Cardiac fibroblast (primary cell): Measurements from ENCODE around the gene COL27A1.
A peak's percentile ranks its signal among the peaks of the same experiment; 100 is the strongest.

Experiments
- DNase-seq, 2 donors: peaks; one replicate each; pipeline versions ENCODE4 v3.0.0 to v3.0.0-alpha.2; 2010; ENCODE audit warnings: low read depth in 2 of 2
- H3K4me3 ChIP-seq, 2 donors: replicated peaks in 1 of 2; 1 replicate in 1 of 2; 2 replicates in 1 of 2; pipeline ENCODE4 v1.5.1; 2011; ENCODE audit warnings: low read depth in 2 of 2, low read length in 2 of 2, mild to moderate bottlenecking in 2 of 2, moderate library complexity in 1 of 2
- TF ChIP-seq, protein P1 (sequence below): IDR thresholded peaks from one replicate; pipeline ENCODE4 v1.5.1; 2011; ENCODE audit warnings: low read depth, mild to moderate bottlenecking, low read length, inconsistent platforms

The COL27A1 gene

DNA sequence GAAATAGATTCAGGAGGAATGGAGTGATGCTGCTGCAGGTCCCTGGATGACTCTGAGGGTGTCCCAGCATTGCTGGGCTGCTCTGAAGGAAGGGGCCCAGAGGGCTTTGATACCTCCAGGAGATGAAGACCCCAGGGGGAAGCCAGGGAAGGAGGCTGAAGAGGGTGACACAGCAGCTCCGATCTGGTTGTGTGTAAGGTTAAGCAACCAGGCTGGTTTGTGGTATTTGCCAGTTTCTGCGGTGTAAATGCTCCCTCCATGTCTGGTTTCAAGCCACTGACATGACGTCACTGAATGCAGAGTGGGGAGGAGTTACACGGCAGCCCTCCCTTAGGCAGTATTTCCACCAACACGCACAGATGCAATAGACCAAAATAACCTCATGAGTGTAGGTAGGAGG is 127.6 kb downstream of the COL27A1 start:
- H3K4me3 ChIP-seq, result no peak overlapping the region
- peak; percentile 68 to 77 for DNase-seq
- TF ChIP-seq, protein P1, sequence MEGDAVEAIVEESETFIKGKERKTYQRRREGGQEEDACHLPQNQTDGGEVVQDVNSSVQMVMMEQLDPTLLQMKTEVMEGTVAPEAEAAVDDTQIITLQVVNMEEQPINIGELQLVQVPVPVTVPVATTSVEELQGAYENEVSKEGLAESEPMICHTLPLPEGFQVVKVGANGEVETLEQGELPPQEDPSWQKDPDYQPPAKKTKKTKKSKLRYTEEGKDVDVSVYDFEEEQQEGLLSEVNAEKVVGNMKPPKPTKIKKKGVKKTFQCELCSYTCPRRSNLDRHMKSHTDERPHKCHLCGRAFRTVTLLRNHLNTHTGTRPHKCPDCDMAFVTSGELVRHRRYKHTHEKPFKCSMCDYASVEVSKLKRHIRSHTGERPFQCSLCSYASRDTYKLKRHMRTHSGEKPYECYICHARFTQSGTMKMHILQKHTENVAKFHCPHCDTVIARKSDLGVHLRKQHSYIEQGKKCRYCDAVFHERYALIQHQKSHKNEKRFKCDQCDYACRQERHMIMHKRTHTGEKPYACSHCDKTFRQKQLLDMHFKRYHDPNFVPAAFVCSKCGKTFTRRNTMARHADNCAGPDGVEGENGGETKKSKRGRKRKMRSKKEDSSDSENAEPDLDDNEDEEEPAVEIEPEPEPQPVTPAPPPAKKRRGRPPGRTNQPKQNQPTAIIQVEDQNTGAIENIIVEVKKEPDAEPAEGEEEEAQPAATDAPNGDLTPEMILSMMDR, result no peak

DNA sequence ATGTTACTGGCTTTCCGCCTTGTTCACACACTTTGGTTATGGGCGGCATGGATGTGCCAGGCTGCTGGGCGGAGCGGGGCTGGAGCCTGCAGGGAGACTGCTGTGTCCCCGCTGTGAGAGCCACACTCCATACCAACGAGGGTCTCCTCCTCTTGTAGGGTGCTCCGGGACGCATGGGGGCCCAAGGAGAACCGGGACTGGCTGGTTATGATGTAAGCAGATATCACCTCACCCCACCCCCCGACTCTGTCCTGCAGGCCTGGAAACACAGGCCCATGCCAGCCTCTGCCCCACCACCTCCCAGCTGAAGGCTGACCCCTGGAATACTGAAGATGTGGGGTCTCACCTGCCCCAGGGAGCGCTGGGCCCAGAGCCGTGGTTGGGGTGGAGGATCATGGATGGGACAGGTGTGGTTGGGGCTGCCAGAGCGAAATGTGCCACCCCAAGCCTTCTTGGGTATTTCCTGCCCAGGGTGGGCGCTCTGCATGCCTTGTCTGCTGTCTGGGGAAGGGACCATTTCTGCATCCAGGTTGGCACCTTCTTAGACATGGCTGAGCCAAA is 128.3 kb downstream of the COL27A1 start:
- DNase-seq, result no peak

DNA sequence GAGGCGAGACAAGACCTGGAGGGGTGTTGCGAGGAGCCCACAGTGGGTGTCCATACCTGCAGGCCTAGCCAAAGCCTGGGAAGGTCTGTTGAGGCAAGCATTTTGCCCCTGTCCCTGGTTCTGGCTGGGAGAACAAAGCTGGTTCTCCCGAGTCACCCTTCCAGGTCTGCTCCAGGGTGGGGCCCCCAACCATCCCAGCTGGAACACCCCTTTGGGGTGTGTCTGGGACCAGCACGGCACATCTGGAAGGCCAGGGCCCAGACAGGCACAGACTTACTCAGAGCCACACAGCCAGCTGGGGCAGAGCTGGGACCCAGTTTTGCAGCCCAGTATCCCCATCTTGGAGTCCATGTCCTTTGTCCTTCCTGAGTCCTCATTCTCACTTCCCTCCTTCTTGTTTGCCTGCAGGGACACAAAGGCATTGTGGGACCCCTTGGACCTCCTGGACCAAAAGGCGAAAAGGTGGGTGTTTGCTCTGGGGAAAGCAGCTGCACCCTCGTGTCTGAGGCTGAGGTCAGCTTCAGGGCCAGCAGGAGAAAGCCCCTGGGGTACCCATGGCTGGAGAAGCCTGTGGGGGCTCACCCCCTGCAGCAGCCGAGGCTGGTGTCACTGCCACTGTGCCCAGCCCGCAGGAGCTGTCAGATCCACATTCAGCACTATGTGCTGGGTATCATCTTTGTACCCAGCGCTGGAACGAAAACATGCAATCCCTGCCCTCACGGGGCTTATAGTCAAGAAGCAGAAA is 129.2 kb downstream of the COL27A1 start:
- no peak overlapping the region for H3K4me3 ChIP-seq
- TF ChIP-seq, protein P1, result no peak
- DNase-seq, result no peak

More for the DNA sequence above, 128.3 kb downstream of the COL27A1 start:
- TF ChIP-seq, protein P1, result no peak
- H3K4me3 ChIP-seq, result no peak overlapping the region

DNA sequence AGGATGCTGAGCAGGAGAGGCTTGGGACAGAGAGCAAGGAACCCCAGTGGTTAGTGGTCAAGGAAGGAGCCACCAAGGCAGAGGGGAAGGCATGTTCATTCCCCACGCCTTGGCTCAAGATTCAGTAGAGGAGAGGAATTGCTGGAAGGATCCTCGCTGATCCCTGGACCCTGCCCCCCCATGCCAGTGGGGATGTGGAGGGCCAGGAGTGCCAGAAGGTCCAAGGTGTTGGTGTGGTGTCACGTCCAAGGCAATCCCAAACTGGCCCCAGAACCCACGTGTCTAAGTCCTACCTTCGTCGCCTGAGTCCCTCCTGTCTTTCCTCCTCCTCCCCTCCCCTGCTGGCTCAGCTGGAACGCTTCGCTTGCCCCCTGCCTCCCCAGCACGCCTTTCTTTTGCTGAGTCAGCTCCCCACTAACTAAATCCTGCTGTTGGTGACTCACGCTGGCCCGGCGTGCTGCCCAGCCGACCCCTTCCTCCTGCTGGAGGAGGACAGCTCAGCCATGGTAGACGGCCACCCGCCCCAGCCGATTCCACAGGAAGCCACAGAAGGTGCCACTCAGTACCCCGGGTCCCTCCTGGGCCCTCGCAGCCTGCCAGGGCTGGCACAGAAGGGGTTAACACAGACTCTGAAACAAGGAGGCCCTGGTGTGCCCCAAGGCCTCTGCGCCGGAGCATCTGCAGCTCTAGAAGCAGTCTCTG is 130.0 kb downstream of the COL27A1 start:
- DNase-seq, result peak; percentile 87 to 89
- no peak overlapping the region for H3K4me3 ChIP-seq
- TF ChIP-seq, protein P1, result peak; percentile 32

DNA sequence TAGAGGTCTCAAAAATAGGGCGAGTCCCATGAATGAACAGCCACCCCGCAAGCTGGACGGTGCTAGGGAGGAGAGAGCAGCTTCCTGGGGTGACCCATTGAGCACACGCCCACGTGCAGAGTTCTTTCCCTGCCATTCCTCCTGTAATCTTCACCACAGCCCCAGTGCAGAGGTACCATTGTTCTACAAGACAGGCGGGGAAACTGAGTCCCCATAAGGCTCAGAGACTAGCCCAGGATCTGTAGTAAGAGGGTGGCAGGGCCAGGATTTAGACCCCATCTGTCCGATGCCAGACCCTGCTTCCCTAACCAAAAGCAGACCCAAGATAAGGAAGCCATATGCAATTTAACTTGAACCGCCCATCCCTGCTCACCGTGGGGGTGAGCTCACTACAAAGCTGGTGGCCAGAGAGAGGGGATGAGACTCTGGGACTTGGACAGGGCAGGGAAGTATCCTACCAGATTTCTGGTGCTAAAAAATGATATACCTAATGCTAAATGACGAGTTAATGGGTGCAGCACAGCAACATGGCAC is 130.9 kb downstream of the COL27A1 start:
- TF ChIP-seq, protein P1, result no peak
- no peak for DNase-seq

DNA sequence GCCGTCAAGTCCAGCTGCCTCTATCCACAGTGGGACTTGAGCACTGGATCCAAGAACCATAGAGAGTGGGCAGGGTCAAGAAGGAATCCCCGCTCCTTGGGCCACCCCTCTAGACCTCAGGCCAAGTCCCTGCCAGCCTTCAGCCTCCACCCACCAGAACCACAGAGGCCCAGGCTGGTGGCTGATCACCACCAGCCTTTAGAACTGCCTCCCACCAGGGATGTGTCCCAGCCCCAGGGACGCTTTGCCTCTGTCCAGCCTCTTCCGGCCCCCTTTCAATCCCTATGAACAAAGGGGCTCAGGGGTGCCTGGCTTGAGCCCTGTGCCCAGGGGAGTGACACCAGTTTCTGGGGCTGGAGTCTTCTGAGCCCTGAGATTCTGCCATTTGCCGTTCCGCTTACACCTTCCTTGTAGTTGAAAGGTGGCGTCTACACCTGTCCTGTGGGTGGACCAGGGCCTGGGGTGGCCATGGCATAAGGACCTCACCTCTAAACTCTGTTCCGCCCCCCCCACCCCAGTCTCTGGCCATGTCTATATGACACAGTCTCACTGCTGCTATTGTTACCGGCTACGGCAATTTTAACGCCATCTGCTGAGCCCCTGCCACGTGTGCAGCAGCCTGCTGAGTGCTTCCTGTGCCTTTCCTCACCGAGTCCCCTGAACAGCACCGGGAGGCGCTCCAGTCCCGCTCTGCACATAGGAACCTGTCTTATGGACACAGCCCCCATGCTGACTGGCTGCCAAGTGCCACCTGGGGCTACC is 131.8 kb downstream of the COL27A1 start:
- H3K4me3 ChIP-seq, result no peak overlapping the region
- TF ChIP-seq, protein P1, result no peak
- no peak for DNase-seq

More for the DNA sequence above, 130.9 kb downstream of the COL27A1 start:
- H3K4me3 ChIP-seq, result no peak overlapping the region
